CD4-positive, alpha-beta T cell (primary cell): ENCODE measurements around the gene RALGPS2. TPM values are rescaled to one million over a fixed set of nuclear protein-coding genes. Genes with fewer than 3 reads are reported as not detected.

Experiments used
- ATAC-seq: fragments of 200-7000 bp; cut with Tn5 transposase; one replicate; pipeline ENCODE4 v1.10.0; 2022; ENCODE audit warnings: mild to moderate bottlenecking; ENCODE audit not compliant: poor library complexity
- CTCF ChIA-PET: fragments of 350-600 bp; sonication (Branson Sonifier 250); formaldehyde crosslinking; loops from one replicate; lab custom pipeline; 2021; ENCODE audit warnings: antibody characterized with exemption, inconsistent platforms; lab: Charles Lee
- POLR2A ChIA-PET: fragments of 350-600 bp; sonication (Branson Sonifier 250); formaldehyde crosslinking; loops from one replicate; lab custom pipeline; 2021; ENCODE audit warnings: antibody characterized with exemption, inconsistent platforms; lab: Charles Lee
- DNase-seq, 14 experiments: peaks; one replicate each; pipeline ENCODE4 v3.0.0-alpha.2; 2013 to 2020; ENCODE audit warnings: mixed read lengths in 2 of 14
- H3K27ac ChIP-seq, 2 donors: one replicate each; pipeline versions ENCODE4 v1.5.1 to v1.7.0; 2013; ENCODE audit warnings: low read length in 2 of 2, low read depth in 1 of 2, mild to moderate bottlenecking in 1 of 2
- H3K27me3 ChIP-seq, 2 experiments: 1 replicate in 1 of 2; 2 replicates in 1 of 2; pipeline versions ENCODE4 v1.6.1 to v1.7.0; 2013; ENCODE audit warnings: low read length in 2 of 2, control low read depth in 1 of 2, mild to moderate bottlenecking in 1 of 2, moderate library complexity in 1 of 2; ENCODE audit not compliant: insufficient read depth in 2 of 2, control insufficient read depth in 1 of 2
- H3K36me3 ChIP-seq: one replicate; pipeline ENCODE4 v1.6.1; 2013; ENCODE audit warnings: low read length, control low read depth; ENCODE audit not compliant: insufficient read depth
- H3K4me1 ChIP-seq: one replicate; pipeline ENCODE4 v1.6.1; 2013; ENCODE audit warnings: low read length, control low read depth; ENCODE audit not compliant: insufficient read depth
- H3K4me3 ChIP-seq: one replicate; pipeline ENCODE4 v1.5.1; 2013; ENCODE audit warnings: mild to moderate bottlenecking, low read length, moderate library complexity
- H3K9me3 ChIP-seq, 2 experiments: 1 replicate in 1 of 2; 2 replicates in 1 of 2; pipeline versions ENCODE4 v1.6.1 to v1.7.0; 2013; ENCODE audit warnings: low read length in 2 of 2, mild to moderate bottlenecking in 2 of 2, control low read depth in 1 of 2, moderate library complexity in 1 of 2; ENCODE audit not compliant: control insufficient read depth in 1 of 2, insufficient read depth in 1 of 2
- H3K27ac Mint-ChIP-seq: one replicate; pipeline ENCODE4 v1.8.0; 2020; ENCODE audit warnings: mixed read lengths
- H3K27me3 Mint-ChIP-seq: one replicate; pipeline ENCODE4 v1.8.0; 2021; ENCODE audit warnings: mixed read lengths
- H3K36me3 Mint-ChIP-seq: one replicate; pipeline ENCODE4 v1.8.0; 2021; ENCODE audit warnings: low read depth, mixed read lengths
- H3K4me1 Mint-ChIP-seq: one replicate; pipeline ENCODE4 v1.8.0; 2021; ENCODE audit warnings: low read depth, mixed read lengths
- H3K4me3 Mint-ChIP-seq: one replicate; pipeline ENCODE4 v1.8.0; 2020; ENCODE audit warnings: mild to moderate bottlenecking, mixed read lengths
- H3K9me3 Mint-ChIP-seq: one replicate; pipeline ENCODE4 v1.8.0; 2020; ENCODE audit warnings: mixed read lengths
- intact Hi-C, 2 experiments: fragments of 100-400 bp; cut with DNase I in 1 of 2; cut with micrococcal nuclease in 1 of 2; formaldehyde crosslinking; loops; one replicate each; pipeline versions ENCODE4 v1.15.1 to v1.9.0; 2023 to 2025; cut with DNase I, micrococcal nuclease
- total RNA-seq, 174 experiments: library from RNA in 2 of 174; stranded (reverse) in 2 of 174; gene quantifications; one replicate each; pipeline ENCODE4 v1.2.3 and lab custom pipeline; 2021 to 2026
- TF ChIP-seq, protein P1 (sequence below): fragments of 200-600 bp; IDR thresholded peaks from one replicate; pipeline ENCODE4 v1.8.0; 2022; ENCODE audit warnings: antibody characterized with exemption, mild to moderate bottlenecking

RALGPS2 gene
- total RNA-seq, 2 experiments from 2014 or later = 8.6 to 10.8 TPM

DNA sequence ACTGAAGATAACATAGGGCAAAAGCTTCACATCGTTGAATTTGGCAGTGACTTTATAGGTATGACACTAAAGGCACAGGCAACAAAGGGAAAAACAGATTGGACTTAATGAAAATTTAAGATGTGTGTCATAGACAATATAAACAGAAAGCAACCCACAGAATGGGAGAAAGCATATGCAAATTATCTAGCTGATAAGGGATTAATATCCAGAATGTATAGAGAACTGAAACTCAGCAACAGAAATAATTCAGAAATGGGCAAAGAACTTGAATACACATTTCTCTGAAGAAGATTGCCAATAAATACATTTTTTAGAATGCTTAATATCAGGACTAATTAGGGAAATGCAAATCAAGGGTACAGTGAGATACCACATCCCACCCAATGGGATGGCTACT is 201.0 kb downstream of the RALGPS2 start:
- H3K36me3 ChIP-seq = no peaks in the 10 kb centered on the region
- H3K4me1 ChIP-seq = no peaks in the 10 kb centered on the region
- peaks cover 0 to 11% of the 10 kb centered on the region in 2 experiments for H3K9me3 ChIP-seq
- no peak overlapping the region for H3K4me3 ChIP-seq
- Mint-ChIP-seq H3K4me1 (no peaks in the 10 kb centered on the region), H3K4me3 (no peak overlapping the region), H3K27ac (no peak overlapping the region), H3K9me3 (peaks cover 6% of the 10 kb centered on the region), H3K27me3 (no peaks in the 10 kb centered on the region), H3K36me3 (peaks cover 14% of the 10 kb centered on the region)
- intact Hi-C loops = no loop called here
- no peak overlapping the region for H3K27ac ChIP-seq
- no peaks in the 10 kb centered on the region for H3K27me3 ChIP-seq
- ChIA-PET POLR2A (no interaction called here), CTCF (no interaction called here)
- DNase-seq (no peak), ATAC-seq (no peak)
- TF ChIP-seq, protein P1, sequence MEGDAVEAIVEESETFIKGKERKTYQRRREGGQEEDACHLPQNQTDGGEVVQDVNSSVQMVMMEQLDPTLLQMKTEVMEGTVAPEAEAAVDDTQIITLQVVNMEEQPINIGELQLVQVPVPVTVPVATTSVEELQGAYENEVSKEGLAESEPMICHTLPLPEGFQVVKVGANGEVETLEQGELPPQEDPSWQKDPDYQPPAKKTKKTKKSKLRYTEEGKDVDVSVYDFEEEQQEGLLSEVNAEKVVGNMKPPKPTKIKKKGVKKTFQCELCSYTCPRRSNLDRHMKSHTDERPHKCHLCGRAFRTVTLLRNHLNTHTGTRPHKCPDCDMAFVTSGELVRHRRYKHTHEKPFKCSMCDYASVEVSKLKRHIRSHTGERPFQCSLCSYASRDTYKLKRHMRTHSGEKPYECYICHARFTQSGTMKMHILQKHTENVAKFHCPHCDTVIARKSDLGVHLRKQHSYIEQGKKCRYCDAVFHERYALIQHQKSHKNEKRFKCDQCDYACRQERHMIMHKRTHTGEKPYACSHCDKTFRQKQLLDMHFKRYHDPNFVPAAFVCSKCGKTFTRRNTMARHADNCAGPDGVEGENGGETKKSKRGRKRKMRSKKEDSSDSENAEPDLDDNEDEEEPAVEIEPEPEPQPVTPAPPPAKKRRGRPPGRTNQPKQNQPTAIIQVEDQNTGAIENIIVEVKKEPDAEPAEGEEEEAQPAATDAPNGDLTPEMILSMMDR = no peak

DNA sequence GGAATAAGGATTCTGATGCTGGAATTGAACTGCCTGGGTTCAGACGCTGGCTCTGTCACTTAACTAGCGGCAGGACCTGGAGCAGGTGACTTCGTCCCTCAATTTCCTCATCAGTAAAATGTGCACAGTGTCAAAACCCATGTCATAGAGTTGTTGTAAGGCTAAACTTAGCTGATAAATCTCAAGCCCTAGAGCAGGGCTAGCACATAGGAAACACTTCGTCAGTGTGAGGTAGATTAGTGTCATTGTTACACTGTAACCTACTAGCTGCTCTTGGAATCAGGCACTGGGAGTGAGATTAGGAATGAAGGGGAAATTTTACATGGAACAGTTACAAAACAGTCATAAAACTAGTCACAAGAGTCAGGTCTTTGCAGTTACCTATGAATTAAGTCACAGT is 202.0 kb downstream of the RALGPS2 start:
- DNase-seq = no peak
- H3K4me3 Mint-ChIP-seq = no peak overlapping the region
- H3K27me3 Mint-ChIP-seq = no peaks in the 10 kb centered on the region
- H3K9me3 Mint-ChIP-seq = peaks cover 6% of the 10 kb centered on the region
- Histone ChIP-seq H3K4me1 (no peaks in the 10 kb centered on the region), H3K9me3 (peaks cover 0 to 11% of the 10 kb centered on the region in 2 experiments), H3K27me3 (no peaks in the 10 kb centered on the region), H3K36me3 (no peaks in the 10 kb centered on the region), H3K27ac (no peak overlapping the region), H3K4me3 (no peak overlapping the region)
- ChIA-PET POLR2A (no interaction called here), CTCF (no interaction called here)
- no peak for ATAC-seq
- intact Hi-C loops = no loop called here
- TF ChIP-seq, protein P1 = no peak
- H3K4me1 Mint-ChIP-seq = no peaks in the 10 kb centered on the region
- peaks cover 10% of the 10 kb centered on the region for H3K36me3 Mint-ChIP-seq
- H3K27ac Mint-ChIP-seq = no peak overlapping the region

DNA sequence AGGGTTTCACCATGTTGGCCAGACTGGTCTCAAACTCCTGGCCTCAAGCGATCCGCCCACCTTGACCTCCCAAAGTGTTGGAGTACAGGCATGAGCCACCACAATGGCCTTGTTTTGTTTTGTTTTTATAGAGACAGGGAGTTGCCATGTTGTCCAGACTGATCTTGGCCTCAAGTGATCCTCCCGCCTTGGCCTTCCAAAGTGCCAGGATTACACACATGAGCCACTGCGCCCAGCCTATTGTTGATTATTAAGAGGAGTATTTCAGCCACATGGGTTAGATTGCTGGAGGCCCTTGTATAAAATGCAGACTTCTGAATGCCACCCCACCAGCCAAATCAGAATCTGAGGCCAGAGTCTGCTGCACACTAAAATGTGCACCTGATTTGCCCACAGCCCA is 203.0 kb downstream of the RALGPS2 start:
- H3K27ac ChIP-seq = no peak overlapping the region
- ChIA-PET CTCF (no interaction called here), POLR2A (no interaction called here)
- H3K27ac Mint-ChIP-seq = no peak overlapping the region
- no peak overlapping the region for H3K4me3 ChIP-seq
- H3K4me3 Mint-ChIP-seq = no peak overlapping the region
- H3K9me3 ChIP-seq = peaks cover 0 to 11% of the 10 kb centered on the region in 2 experiments
- ATAC-seq = no peak
- no peaks in the 10 kb centered on the region for H3K27me3 ChIP-seq
- H3K4me1 ChIP-seq = no peaks in the 10 kb centered on the region
- TF ChIP-seq, protein P1 = no peak
- no peak for DNase-seq
- no peaks in the 10 kb centered on the region for H3K36me3 Mint-ChIP-seq
- intact Hi-C loops = no loop called here
- no peaks in the 10 kb centered on the region for H3K36me3 ChIP-seq
- no peaks in the 10 kb centered on the region for H3K9me3 Mint-ChIP-seq
- no peaks in the 10 kb centered on the region for H3K4me1 Mint-ChIP-seq
- no peaks in the 10 kb centered on the region for H3K27me3 Mint-ChIP-seq
